ENCODE data around the gene OLIG1. TPM values are rescaled to one million over a fixed set of nuclear protein-coding genes. Genes with fewer than 3 reads are reported as not detected.

OLIG1 gene
- total RNA-seq, 2 experiments from 2014 or later: not detected

- no TSS peak for BruUV-seq (replicated peaks)
- H3K79me2 ChIP-seq (ENCODE audit: insufficient read depth, low read depth, low read length): no peaks in the 10 kb centered on the region
- H2AFZ ChIP-seq (ENCODE audit: low read length): no peak overlapping the region
- no peak overlapping the region for H3K4me2 ChIP-seq (ENCODE audit: low read length)
- no peak overlapping the region for H3K27ac ChIP-seq (ENCODE audit: low read depth, low read length, poor library complexity, severe bottlenecking)
- intact Hi-C loops (cut with micrococcal nuclease; ENCODE audit: unreplicated experiment): no loop called here
- H4K20me1 ChIP-seq (ENCODE audit: insufficient read depth, low read length): no peaks in the 10 kb centered on the region
- H3K4me3 ChIP-seq (ENCODE audit: low read depth, low read length, poor library complexity, severe bottlenecking): no peak overlapping the region
- H3K9me2 ChIP-seq (ENCODE audit: insufficient read depth, low read length): no peaks in the 10 kb centered on the region
- no peak for DNase-seq (ENCODE audit: low spot score)
- ChIA-PET POLR2A (no interaction called here), CTCF (ENCODE audit: unreplicated experiment) (no interaction called here)
- TF ChIP-seq EZH2phosphoT487 (IDR thresholded peaks at IDR 0.05; ENCODE audit: borderline replicate concordance, low read depth, low read length) (no peak), CTCF (conservative IDR thresholded peaks at IDR 0.05; ENCODE audit: low read length) (no peak)
- no peaks in the 10 kb centered on the region for H3K4me1 ChIP-seq (ENCODE audit: insufficient read depth, low read length, poor library complexity, severe bottlenecking)
- H3K36me3 ChIP-seq (ENCODE audit: insufficient read depth, low read length): no peaks in the 10 kb centered on the region
- H3K9me3 ChIP-seq (ENCODE audit: low read length): no peaks in the 10 kb centered on the region
These were observed 48.8 kb upstream of the OLIG1 start for GRCh38 chr21:33021150-33021549.

GRCh38 chr21:33021667-33022066, 48.3 kb upstream of the OLIG1 start:
- ChIA-PET CTCF (ENCODE audit: unreplicated experiment) (no interaction called here), POLR2A (no interaction called here)
- Histone ChIP-seq H3K79me2 (ENCODE audit: insufficient read depth, low read depth, low read length) (no peaks in the 10 kb centered on the region), H3K4me1 (ENCODE audit: insufficient read depth, low read length, poor library complexity, severe bottlenecking) (no peaks in the 10 kb centered on the region), H3K4me3 (ENCODE audit: low read depth, low read length, poor library complexity, severe bottlenecking) (no peak overlapping the region), H3K4me2 (ENCODE audit: low read length) (no peak overlapping the region), H3K9me3 (ENCODE audit: low read length) (no peaks in the 10 kb centered on the region), H2AFZ (ENCODE audit: low read length) (no peak overlapping the region), H3K27ac (ENCODE audit: low read depth, low read length, poor library complexity, severe bottlenecking) (no peak overlapping the region), H3K9me2 (ENCODE audit: insufficient read depth, low read length) (no peaks in the 10 kb centered on the region), H3K36me3 (ENCODE audit: insufficient read depth, low read length) (no peaks in the 10 kb centered on the region), H4K20me1 (ENCODE audit: insufficient read depth, low read length) (no peaks in the 10 kb centered on the region)
- no TSS peak for BruUV-seq (replicated peaks)
- DNase-seq (ENCODE audit: low spot score): no peak
- TF ChIP-seq EZH2phosphoT487 (IDR thresholded peaks at IDR 0.05; ENCODE audit: borderline replicate concordance, low read depth, low read length) (no peak), CTCF (conservative IDR thresholded peaks at IDR 0.05; ENCODE audit: low read length) (no peak)
- intact Hi-C loops (cut with micrococcal nuclease; ENCODE audit: unreplicated experiment): no loop called here

GRCh38 chr21:33022489-33022827, 47.5 kb upstream of the OLIG1 start:
- Histone ChIP-seq H3K27ac (ENCODE audit: low read depth, low read length, poor library complexity, severe bottlenecking) (no peak overlapping the region), H3K36me3 (ENCODE audit: insufficient read depth, low read length) (no peaks in the 10 kb centered on the region), H3K4me2 (ENCODE audit: low read length) (no peak overlapping the region), H3K9me3 (ENCODE audit: low read length) (no peaks in the 10 kb centered on the region), H3K4me3 (ENCODE audit: low read depth, low read length, poor library complexity, severe bottlenecking) (no peak overlapping the region), H4K20me1 (ENCODE audit: insufficient read depth, low read length) (no peaks in the 10 kb centered on the region), H3K9me2 (ENCODE audit: insufficient read depth, low read length) (no peaks in the 10 kb centered on the region), H2AFZ (ENCODE audit: low read length) (no peak overlapping the region), H3K79me2 (ENCODE audit: insufficient read depth, low read depth, low read length) (no peaks in the 10 kb centered on the region), H3K4me1 (ENCODE audit: insufficient read depth, low read length, poor library complexity, severe bottlenecking) (no peaks in the 10 kb centered on the region)
- intact Hi-C loops (cut with micrococcal nuclease; ENCODE audit: unreplicated experiment): no loop called here
- TF ChIP-seq CTCF (conservative IDR thresholded peaks at IDR 0.05; ENCODE audit: low read length) (no peak), EZH2phosphoT487 (IDR thresholded peaks at IDR 0.05; ENCODE audit: borderline replicate concordance, low read depth, low read length) (no peak)
- BruUV-seq (replicated peaks): no TSS peak
- no peak for DNase-seq (ENCODE audit: low spot score)
- ChIA-PET CTCF (ENCODE audit: unreplicated experiment) (no interaction called here), POLR2A (no interaction called here)

Measured in OCI-LY7 (cell line).